ENCODE results near the gene TENT5C. TPM values are rescaled to one million over a fixed set of nuclear protein-coding genes. Genes with fewer than 3 reads are reported as not detected.

The TENT5C gene
- polyA plus RNA-seq, 1 donor (not counting 4 experiments of a cell fraction or from before 2014, with no cell fraction given) = 0.13 TPM

GRCh38 chr1:117585086-117585485 lies 20.8 kb upstream of the TENT5C start:
- DNase-seq (ENCODE audit: low read depth, low spot score) (no peak), FAIRE-seq (no peak)
- H3K79me2 ChIP-seq (ENCODE audit: control insufficient read depth, insufficient read depth, low read length) = no peaks in the 10 kb centered on the region
- no peaks in the 10 kb centered on the region for H3K9me1 ChIP-seq (ENCODE audit: control insufficient read depth, extremely low read depth, insufficient read depth, low read length)
- dilution Hi-C loops (cut with MboI; ENCODE audit: extremely low pct_ligation_motif_present, low sequenced_read_pairs) = no loop called here
- H4K20me1 ChIP-seq (ENCODE audit: control insufficient read depth, extremely low read depth, insufficient read depth, low read length) = no peaks in the 10 kb centered on the region
- H3K27me3 ChIP-seq (ENCODE audit: control insufficient read depth, extremely low read depth, insufficient read depth, low read length) = no peaks in the 10 kb centered on the region
- H3K4me3 ChIP-seq (ENCODE audit: control insufficient read depth in 2 of 3, extremely low read depth in 1 of 3, insufficient read depth in 2 of 3, low read depth in 1 of 3, low read length in 3 of 3) = no peak overlapping the region
- no peak overlapping the region for H2AFZ ChIP-seq (ENCODE audit: control insufficient read depth, low read length)
- H3K9me3 ChIP-seq (ENCODE audit: control insufficient read depth, low read depth, low read length) = no peaks in the 10 kb centered on the region
- TF ChIP-seq EZH2 (IDR thresholded peaks at IDR 0.05; ENCODE audit: low read length) (no peak), CTCF (optimal IDR thresholded peaks at IDR 0.05 in 1 of 3, IDR thresholded peaks at IDR 0.05 in 1 of 3, conservative IDR thresholded peaks at IDR 0.05 in 1 of 3; ENCODE audit: extremely low read depth in 1 of 3, insufficient read depth in 2 of 3, low read length in 3 of 3) (no peak)
- no peak overlapping the region for H3K4me2 ChIP-seq (ENCODE audit: control insufficient read depth, extremely low read depth, insufficient read depth, low read depth, low read length)
- no peaks in the 10 kb centered on the region for H3K36me3 ChIP-seq (ENCODE audit: control insufficient read depth in 2 of 2, extremely low read depth in 1 of 2, insufficient read depth in 2 of 2, low read length in 2 of 2)
- no peak overlapping the region for H3K27ac ChIP-seq (ENCODE audit: control insufficient read depth, insufficient read depth, low read length)
- H3K4me1 ChIP-seq (ENCODE audit: control insufficient read depth, extremely low read depth, insufficient read depth, low read length) = no peaks in the 10 kb centered on the region
- H3K9ac ChIP-seq (ENCODE audit: control insufficient read depth, extremely low read depth, insufficient read depth, low read length) = no peak overlapping the region

GRCh38 chr1:117586337-117586736 lies 19.5 kb upstream of the TENT5C start:
- Histone ChIP-seq H3K4me1 (ENCODE audit: control insufficient read depth, extremely low read depth, insufficient read depth, low read length) (no peaks in the 10 kb centered on the region), H3K27ac (ENCODE audit: control insufficient read depth, insufficient read depth, low read length) (no peak overlapping the region), H4K20me1 (ENCODE audit: control insufficient read depth, extremely low read depth, insufficient read depth, low read length) (no peaks in the 10 kb centered on the region), H3K4me2 (ENCODE audit: control insufficient read depth, extremely low read depth, insufficient read depth, low read depth, low read length) (no peak overlapping the region), H2AFZ (ENCODE audit: control insufficient read depth, low read length) (no peak overlapping the region), H3K4me3 (ENCODE audit: control insufficient read depth in 2 of 3, extremely low read depth in 1 of 3, insufficient read depth in 2 of 3, low read depth in 1 of 3, low read length in 3 of 3) (no peak overlapping the region), H3K9me3 (ENCODE audit: control insufficient read depth, low read depth, low read length) (no peaks in the 10 kb centered on the region), H3K9me1 (ENCODE audit: control insufficient read depth, extremely low read depth, insufficient read depth, low read length) (no peaks in the 10 kb centered on the region), H3K27me3 (ENCODE audit: control insufficient read depth, extremely low read depth, insufficient read depth, low read length) (no peaks in the 10 kb centered on the region), H3K9ac (ENCODE audit: control insufficient read depth, extremely low read depth, insufficient read depth, low read length) (no peak overlapping the region), H3K79me2 (ENCODE audit: control insufficient read depth, insufficient read depth, low read length) (no peaks in the 10 kb centered on the region), H3K36me3 (ENCODE audit: control insufficient read depth in 2 of 2, extremely low read depth in 1 of 2, insufficient read depth in 2 of 2, low read length in 2 of 2) (no peaks in the 10 kb centered on the region)
- TF ChIP-seq CTCF (optimal IDR thresholded peaks at IDR 0.05 in 1 of 3, IDR thresholded peaks at IDR 0.05 in 1 of 3, conservative IDR thresholded peaks at IDR 0.05 in 1 of 3; ENCODE audit: extremely low read depth in 1 of 3, insufficient read depth in 2 of 3, low read length in 3 of 3) (no peak), EZH2 (IDR thresholded peaks at IDR 0.05; ENCODE audit: low read length) (no peak)
- DNase-seq (ENCODE audit: low read depth, low spot score) (no peak), FAIRE-seq (no peak)
- dilution Hi-C loops (cut with MboI; ENCODE audit: extremely low pct_ligation_motif_present, low sequenced_read_pairs) = no loop called here
